Measurements from ENCODE around the gene UBE2F.

DNA sequence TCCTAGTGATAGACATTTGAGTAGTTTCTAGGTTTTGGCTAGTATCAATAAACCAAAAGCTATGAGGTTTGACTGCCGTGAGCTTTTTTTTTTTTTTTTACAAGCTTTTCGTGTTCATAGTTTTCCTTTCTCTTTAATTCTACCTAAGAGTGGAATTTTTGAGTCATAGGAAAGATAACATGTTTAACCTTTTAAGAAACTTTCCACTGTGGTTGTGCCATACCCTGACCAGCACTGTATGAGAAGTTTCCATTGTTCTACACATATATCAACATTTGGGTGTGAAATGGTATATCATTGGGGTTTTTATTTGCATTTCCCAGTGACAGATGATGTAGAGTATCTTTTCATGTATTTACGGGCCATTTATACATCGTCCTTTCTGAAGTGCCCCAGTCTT, 31.7 kb downstream of the UBE2F start:
- TF ChIP-seq, protein P1, sequence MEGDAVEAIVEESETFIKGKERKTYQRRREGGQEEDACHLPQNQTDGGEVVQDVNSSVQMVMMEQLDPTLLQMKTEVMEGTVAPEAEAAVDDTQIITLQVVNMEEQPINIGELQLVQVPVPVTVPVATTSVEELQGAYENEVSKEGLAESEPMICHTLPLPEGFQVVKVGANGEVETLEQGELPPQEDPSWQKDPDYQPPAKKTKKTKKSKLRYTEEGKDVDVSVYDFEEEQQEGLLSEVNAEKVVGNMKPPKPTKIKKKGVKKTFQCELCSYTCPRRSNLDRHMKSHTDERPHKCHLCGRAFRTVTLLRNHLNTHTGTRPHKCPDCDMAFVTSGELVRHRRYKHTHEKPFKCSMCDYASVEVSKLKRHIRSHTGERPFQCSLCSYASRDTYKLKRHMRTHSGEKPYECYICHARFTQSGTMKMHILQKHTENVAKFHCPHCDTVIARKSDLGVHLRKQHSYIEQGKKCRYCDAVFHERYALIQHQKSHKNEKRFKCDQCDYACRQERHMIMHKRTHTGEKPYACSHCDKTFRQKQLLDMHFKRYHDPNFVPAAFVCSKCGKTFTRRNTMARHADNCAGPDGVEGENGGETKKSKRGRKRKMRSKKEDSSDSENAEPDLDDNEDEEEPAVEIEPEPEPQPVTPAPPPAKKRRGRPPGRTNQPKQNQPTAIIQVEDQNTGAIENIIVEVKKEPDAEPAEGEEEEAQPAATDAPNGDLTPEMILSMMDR (IDR thresholded peaks at IDR 0.05; ENCODE audit: insufficient read depth, low read length): no peak
- TF ChIP-seq, protein P2, sequence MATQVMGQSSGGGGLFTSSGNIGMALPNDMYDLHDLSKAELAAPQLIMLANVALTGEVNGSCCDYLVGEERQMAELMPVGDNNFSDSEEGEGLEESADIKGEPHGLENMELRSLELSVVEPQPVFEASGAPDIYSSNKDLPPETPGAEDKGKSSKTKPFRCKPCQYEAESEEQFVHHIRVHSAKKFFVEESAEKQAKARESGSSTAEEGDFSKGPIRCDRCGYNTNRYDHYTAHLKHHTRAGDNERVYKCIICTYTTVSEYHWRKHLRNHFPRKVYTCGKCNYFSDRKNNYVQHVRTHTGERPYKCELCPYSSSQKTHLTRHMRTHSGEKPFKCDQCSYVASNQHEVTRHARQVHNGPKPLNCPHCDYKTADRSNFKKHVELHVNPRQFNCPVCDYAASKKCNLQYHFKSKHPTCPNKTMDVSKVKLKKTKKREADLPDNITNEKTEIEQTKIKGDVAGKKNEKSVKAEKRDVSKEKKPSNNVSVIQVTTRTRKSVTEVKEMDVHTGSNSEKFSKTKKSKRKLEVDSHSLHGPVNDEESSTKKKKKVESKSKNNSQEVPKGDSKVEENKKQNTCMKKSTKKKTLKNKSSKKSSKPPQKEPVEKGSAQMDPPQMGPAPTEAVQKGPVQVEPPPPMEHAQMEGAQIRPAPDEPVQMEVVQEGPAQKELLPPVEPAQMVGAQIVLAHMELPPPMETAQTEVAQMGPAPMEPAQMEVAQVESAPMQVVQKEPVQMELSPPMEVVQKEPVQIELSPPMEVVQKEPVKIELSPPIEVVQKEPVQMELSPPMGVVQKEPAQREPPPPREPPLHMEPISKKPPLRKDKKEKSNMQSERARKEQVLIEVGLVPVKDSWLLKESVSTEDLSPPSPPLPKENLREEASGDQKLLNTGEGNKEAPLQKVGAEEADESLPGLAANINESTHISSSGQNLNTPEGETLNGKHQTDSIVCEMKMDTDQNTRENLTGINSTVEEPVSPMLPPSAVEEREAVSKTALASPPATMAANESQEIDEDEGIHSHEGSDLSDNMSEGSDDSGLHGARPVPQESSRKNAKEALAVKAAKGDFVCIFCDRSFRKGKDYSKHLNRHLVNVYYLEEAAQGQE (IDR thresholded peaks at IDR 0.05; ENCODE audit: insufficient replicate concordance, low read depth): no peak

Data from HL-60 (cell line).